Erythroblast (primary cell): Measurements from ENCODE around the gene GRM8.
"Not testable (repeated sequence)": the region's sequence is repeated elsewhere in the genome, so short reads cannot be mapped to it uniquely, and the experiment has no call there.

Experiments used
- GATA1 ChIP-seq: IDR thresholded peaks from 2 replicates; pipeline ENCODE4 v1.6.1; 2011; ENCODE audit warnings: low read depth, mild to moderate bottlenecking, control low read depth, low read length, moderate library complexity
- POLR2A ChIP-seq: IDR thresholded peaks from 2 replicates; pipeline ENCODE4 v1.6.1; 2011; ENCODE audit warnings: mild to moderate bottlenecking, low read length

DNA sequence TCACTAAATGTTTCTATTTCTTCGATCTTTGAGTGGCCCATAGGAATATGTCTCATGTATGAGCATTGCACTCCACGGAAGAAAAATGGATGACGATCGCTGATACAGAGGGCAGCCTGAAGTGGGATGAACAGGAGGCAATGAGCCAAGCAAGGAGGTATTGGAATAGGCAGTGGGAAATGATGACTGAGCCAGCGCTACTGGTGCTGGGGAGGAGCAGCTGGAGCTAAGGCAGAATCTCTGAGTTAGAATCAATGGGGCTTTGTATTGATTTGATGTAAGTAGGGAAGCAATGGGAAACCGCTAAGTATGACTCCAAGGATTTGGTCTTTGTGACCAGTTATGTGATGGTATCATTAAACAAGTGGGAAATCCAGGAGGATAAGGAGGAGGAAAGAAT is 345.1 kb downstream of the GRM8 start:
- TF ChIP-seq POLR2A, GATA1: not testable (repeated sequence)
